Trophoblast cell (in vitro differentiated cells and primary cell): ENCODE data around the gene NEB.

Source experiments
- DNase-seq, 2 donors: peaks; one replicate each; pipeline ENCODE4 v3.0.0-alpha.2; 2016
- H2AFZ ChIP-seq: 2 replicates; pipeline ENCODE4 v1.6.1; 2013; ENCODE audit warnings: low read length, moderate library complexity, mild to moderate bottlenecking; ENCODE audit not compliant: insufficient read depth, poor library complexity
- H2AK5ac ChIP-seq: 2 replicates; pipeline ENCODE4 v1.6.1; 2013; ENCODE audit warnings: mild to moderate bottlenecking, low read length
- H2BK120ac ChIP-seq: 2 replicates; pipeline ENCODE4 v1.6.1; 2013; ENCODE audit warnings: low read length, mild to moderate bottlenecking, moderate library complexity; ENCODE audit not compliant: insufficient read depth, poor library complexity
- H2BK12ac ChIP-seq: 2 replicates; pipeline ENCODE4 v1.6.1; 2013; ENCODE audit warnings: mild to moderate bottlenecking, low read length, moderate library complexity
- H2BK5ac ChIP-seq: 2 replicates; pipeline ENCODE4 v1.6.1; 2013; ENCODE audit warnings: low read length, low read depth, moderate library complexity, mild to moderate bottlenecking; ENCODE audit not compliant: poor library complexity
- H3K14ac ChIP-seq: 2 replicates; pipeline ENCODE4 v1.6.1; 2013; ENCODE audit warnings: mild to moderate bottlenecking, low read length
- H3K18ac ChIP-seq: 2 replicates; pipeline ENCODE4 v1.6.1; 2013; ENCODE audit warnings: mild to moderate bottlenecking, low read length
- H3K23ac ChIP-seq: 2 replicates; pipeline ENCODE4 v1.6.1; 2013; ENCODE audit warnings: low read length
- H3K27ac ChIP-seq: 2 replicates; pipeline ENCODE4 v1.5.1; 2013; ENCODE audit warnings: low read depth, mild to moderate bottlenecking, inconsistent platforms, low read length, moderate library complexity
- H3K27me3 ChIP-seq: 2 replicates; pipeline ENCODE4 v1.6.1; 2013; ENCODE audit warnings: inconsistent platforms, mild to moderate bottlenecking, low read length, moderate library complexity; ENCODE audit not compliant: insufficient read depth
- H3K36me3 ChIP-seq, 2 experiments: 1 replicate in 1 of 2; 2 replicates in 1 of 2; pipeline ENCODE4 v1.6.1; 2013; ENCODE audit warnings: low read length in 2 of 2, mild to moderate bottlenecking in 2 of 2, moderate library complexity in 1 of 2; ENCODE audit not compliant: insufficient read depth in 2 of 2, control insufficient read depth in 1 of 2
- H3K4ac ChIP-seq: 2 replicates; pipeline ENCODE4 v1.6.1; 2013; ENCODE audit warnings: low read depth, mild to moderate bottlenecking, low read length, moderate library complexity
- H3K4me1 ChIP-seq, 2 experiments: 1 replicate in 1 of 2; 2 replicates in 1 of 2; pipeline ENCODE4 v1.6.1; 2013; ENCODE audit warnings: low read length in 2 of 2, mild to moderate bottlenecking in 2 of 2, moderate library complexity in 1 of 2; ENCODE audit not compliant: insufficient read depth in 2 of 2, control insufficient read depth in 1 of 2
- H3K4me2 ChIP-seq: 2 replicates; pipeline ENCODE4 v1.6.1; 2013; ENCODE audit warnings: inconsistent platforms, mild to moderate bottlenecking, low read length, moderate library complexity
- H3K4me3 ChIP-seq: 2 replicates; pipeline ENCODE4 v1.5.1; 2013; ENCODE audit warnings: mild to moderate bottlenecking, low read depth, low read length, inconsistent platforms
- H3K79me1 ChIP-seq: one replicate; pipeline ENCODE4 v1.6.1; 2013; ENCODE audit warnings: low read length
- H3K79me2 ChIP-seq: 2 replicates; pipeline ENCODE4 v1.6.1; 2013; ENCODE audit warnings: low read length, mild to moderate bottlenecking; ENCODE audit not compliant: control insufficient read depth, insufficient read depth, poor library complexity
- H3K9ac ChIP-seq: 2 replicates; pipeline ENCODE4 v1.6.1; 2013; ENCODE audit warnings: mild to moderate bottlenecking, low read length
- H3K9me3 ChIP-seq: 2 replicates; pipeline ENCODE4 v1.6.1; 2013; ENCODE audit warnings: low read depth, mild to moderate bottlenecking, control low read depth, inconsistent platforms, low read length; ENCODE audit not compliant: insufficient read depth
- H4K12ac ChIP-seq: 2 replicates; pipeline ENCODE4 v1.6.1; 2013; ENCODE audit warnings: low read depth, mild to moderate bottlenecking, low read length, moderate library complexity
- H4K8ac ChIP-seq: 2 replicates; pipeline ENCODE4 v1.6.1; 2013; ENCODE audit warnings: low read depth, mild to moderate bottlenecking, low read length, moderate library complexity
- H4K91ac ChIP-seq: one replicate; pipeline ENCODE4 v1.6.1; 2013; ENCODE audit warnings: low read depth, mild to moderate bottlenecking, low read length, moderate library complexity
- WGBS: extraction: QIAGEN DNeasy Blood & Tissue Kit; methylation state at CpG from one replicate; pipeline ENCODE4 v1.1.7; 2013; ENCODE audit warnings: missing lambda C conversion rate; ENCODE audit not compliant: insufficient read length, insufficient coverage; ENCODE audit errors: extremely low coverage; 5-methylcytosine and 5-hydroxymethylcytosine counted together

Gene NEB

DNA sequence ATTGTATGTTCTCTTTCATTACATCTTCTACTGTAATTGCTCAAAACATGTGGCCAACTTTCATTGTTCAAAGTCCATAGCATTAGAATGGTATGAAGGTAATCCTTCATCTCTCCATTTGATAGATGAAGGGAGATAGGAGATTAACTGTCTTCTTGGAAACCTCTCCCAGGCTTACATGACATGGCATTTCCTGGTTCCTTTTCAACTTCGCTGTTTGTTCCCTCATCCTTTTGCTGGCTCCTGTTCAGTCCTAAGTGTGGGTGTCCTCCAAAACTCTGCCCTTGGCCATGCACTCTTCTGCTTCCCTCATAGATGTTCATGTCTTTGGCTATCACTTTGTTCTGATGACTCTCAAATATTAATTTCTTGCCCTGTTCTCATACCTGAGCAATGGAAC is 13.8 kb downstream of the NEB start:
- WGBS: no CpG with 5 or more reads among the region's 1 CpG
- no peak overlapping the region for H3K23ac ChIP-seq
- no peak overlapping the region for H4K91ac ChIP-seq
- no peaks in the 10 kb centered on the region for H3K9me3 ChIP-seq
- H3K9ac ChIP-seq: no peak overlapping the region
- DNase-seq: no peak
- no peak overlapping the region for H3K18ac ChIP-seq
- H2BK12ac ChIP-seq: no peak overlapping the region
- no peaks in the 10 kb centered on the region for H3K79me1 ChIP-seq
- no peak overlapping the region for H2BK120ac ChIP-seq
- no peak overlapping the region for H3K4me3 ChIP-seq
- H3K4ac ChIP-seq: no peak overlapping the region
- no peaks in the 10 kb centered on the region for H3K79me2 ChIP-seq
- no peak overlapping the region for H2AFZ ChIP-seq
- H3K27ac ChIP-seq: no peak overlapping the region
- no peaks in the 10 kb centered on the region for H3K27me3 ChIP-seq
- no peak overlapping the region for H4K8ac ChIP-seq
- H2AK5ac ChIP-seq: no peak overlapping the region
- H3K4me2 ChIP-seq: no peak overlapping the region
- no peaks in the 10 kb centered on the region for H3K4me1 ChIP-seq
- H2BK5ac ChIP-seq: no peak overlapping the region
- no peak overlapping the region for H3K14ac ChIP-seq
- H4K12ac ChIP-seq: no peak overlapping the region
- no peaks in the 10 kb centered on the region for H3K36me3 ChIP-seq

DNA sequence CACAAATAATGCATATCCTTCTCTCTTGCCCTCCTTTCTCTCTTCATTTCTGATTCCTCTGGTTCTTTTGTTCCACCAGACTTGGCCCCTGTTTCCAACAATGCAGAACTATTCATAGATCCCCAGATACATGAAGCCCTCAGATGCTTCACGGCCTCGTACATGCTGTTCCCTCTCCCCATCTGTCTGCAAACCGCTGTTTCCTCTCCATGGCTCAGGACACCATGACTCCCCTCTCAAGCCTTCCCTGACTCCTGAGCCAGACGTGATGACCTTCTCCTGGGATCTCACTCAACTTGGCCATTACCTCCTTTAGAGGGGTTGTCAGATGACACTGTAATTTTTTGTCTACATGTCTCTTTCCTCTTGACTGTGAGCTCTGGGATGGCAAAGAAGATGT is 15.5 kb downstream of the NEB start:
- Histone ChIP-seq H3K36me3 (no peaks in the 10 kb centered on the region), H3K79me1 (no peaks in the 10 kb centered on the region), H4K8ac (no peak overlapping the region), H2BK12ac (no peak overlapping the region), H3K4me1 (no peaks in the 10 kb centered on the region), H3K23ac (no peak overlapping the region), H4K12ac (no peak overlapping the region), H3K9me3 (no peaks in the 10 kb centered on the region), H4K91ac (no peak overlapping the region), H3K9ac (no peak overlapping the region), H3K14ac (no peak overlapping the region), H2BK5ac (no peak overlapping the region), H2AFZ (no peak overlapping the region), H3K4me2 (no peak overlapping the region), H3K79me2 (no peaks in the 10 kb centered on the region), H3K4me3 (no peak overlapping the region), H3K18ac (no peak overlapping the region), H3K27ac (no peak overlapping the region), H2BK120ac (no peak overlapping the region), H2AK5ac (no peak overlapping the region), H3K4ac (no peak overlapping the region), H3K27me3 (no peaks in the 10 kb centered on the region)
- no CpG with 5 or more reads among the region's 4 CpGs for WGBS
- DNase-seq: no peak

DNA sequence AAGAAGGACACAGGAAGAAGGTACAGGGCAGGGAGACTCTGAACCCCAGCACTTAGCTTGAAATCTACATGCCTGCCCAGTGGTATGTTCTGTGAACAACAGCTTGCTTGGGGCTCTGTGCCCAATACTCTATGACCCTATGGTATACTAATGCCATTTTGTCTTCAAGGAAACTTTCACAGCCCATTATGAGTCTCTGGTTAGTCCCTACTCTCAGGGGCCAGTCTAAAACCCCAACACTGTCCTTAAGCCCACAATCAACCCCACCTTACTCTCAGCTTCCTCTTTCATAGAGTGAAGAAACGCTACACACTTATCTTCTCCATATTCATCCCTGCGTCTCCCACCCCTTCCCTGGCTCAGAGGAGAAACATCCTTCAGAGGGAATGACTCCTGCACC is 16.0 kb downstream of the NEB start:
- Histone ChIP-seq H2BK120ac (no peak overlapping the region), H3K9ac (no peak overlapping the region), H3K18ac (no peak overlapping the region), H3K27ac (no peak overlapping the region), H2BK5ac (no peak overlapping the region), H3K79me1 (no peaks in the 10 kb centered on the region), H4K12ac (no peak overlapping the region), H3K79me2 (no peaks in the 10 kb centered on the region), H3K14ac (no peak overlapping the region), H3K36me3 (no peaks in the 10 kb centered on the region), H3K23ac (no peak overlapping the region), H2AFZ (no peak overlapping the region), H2AK5ac (no peak overlapping the region), H3K27me3 (no peaks in the 10 kb centered on the region), H3K4me3 (no peak overlapping the region), H3K4me1 (no peaks in the 10 kb centered on the region), H3K4ac (no peak overlapping the region), H3K9me3 (no peaks in the 10 kb centered on the region), H4K8ac (no peak overlapping the region), H2BK12ac (no peak overlapping the region), H3K4me2 (no peak overlapping the region), H4K91ac (no peak overlapping the region)
- no CpG with 5 or more reads among the region's 2 CpGs for WGBS
- no peak for DNase-seq

DNA sequence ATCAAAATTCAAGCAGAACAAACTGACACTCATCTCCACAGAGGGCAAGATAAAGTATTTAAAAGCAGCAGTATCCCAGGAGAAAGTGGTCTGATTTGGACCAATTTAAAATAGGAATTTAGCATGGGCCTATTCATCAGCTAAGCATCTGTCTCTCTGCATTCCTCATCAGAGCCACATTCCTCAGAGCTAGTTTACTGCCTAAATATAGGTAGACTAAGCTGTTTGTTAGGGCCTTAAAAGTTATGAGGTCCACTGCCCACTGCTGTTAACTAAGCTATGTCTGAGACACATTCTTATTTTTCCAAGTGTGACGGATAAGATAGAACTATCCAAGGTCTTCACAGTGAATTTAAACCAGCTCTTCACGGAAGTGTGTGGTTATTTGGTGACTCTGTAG is 17.6 kb downstream of the NEB start:
- Histone ChIP-seq H3K4me1 (no peaks in the 10 kb centered on the region), H2AK5ac (no peak overlapping the region), H4K8ac (no peak overlapping the region), H3K14ac (no peak overlapping the region), H3K79me1 (no peaks in the 10 kb centered on the region), H3K27ac (no peak overlapping the region), H3K18ac (no peak overlapping the region), H2BK12ac (no peak overlapping the region), H3K9ac (no peak overlapping the region), H2BK120ac (no peak overlapping the region), H4K12ac (no peak overlapping the region), H3K23ac (no peak overlapping the region), H3K27me3 (no peaks in the 10 kb centered on the region), H4K91ac (no peak overlapping the region), H3K4me3 (no peak overlapping the region), H2AFZ (no peak overlapping the region), H3K36me3 (no peaks in the 10 kb centered on the region), H3K9me3 (no peaks in the 10 kb centered on the region), H2BK5ac (no peak overlapping the region), H3K79me2 (no peaks in the 10 kb centered on the region), H3K4ac (no peak overlapping the region), H3K4me2 (no peak overlapping the region)
- no CpG with 5 or more reads among the region's 2 CpGs for WGBS
- DNase-seq: peak in 1 of 2 donors; percentile 63
